ENCODE results near the gene AIMP1. TPM values are rescaled to one million over a fixed set of nuclear protein-coding genes. Genes with fewer than 3 reads are reported as not detected.
"Not testable (repeated sequence)": the region's sequence is repeated elsewhere in the genome, so short reads cannot be mapped to it uniquely, and the experiment has no call there.

The AIMP1 gene
- total RNA-seq, 1 donor from 2014 or later = 22.4 TPM

DNA sequence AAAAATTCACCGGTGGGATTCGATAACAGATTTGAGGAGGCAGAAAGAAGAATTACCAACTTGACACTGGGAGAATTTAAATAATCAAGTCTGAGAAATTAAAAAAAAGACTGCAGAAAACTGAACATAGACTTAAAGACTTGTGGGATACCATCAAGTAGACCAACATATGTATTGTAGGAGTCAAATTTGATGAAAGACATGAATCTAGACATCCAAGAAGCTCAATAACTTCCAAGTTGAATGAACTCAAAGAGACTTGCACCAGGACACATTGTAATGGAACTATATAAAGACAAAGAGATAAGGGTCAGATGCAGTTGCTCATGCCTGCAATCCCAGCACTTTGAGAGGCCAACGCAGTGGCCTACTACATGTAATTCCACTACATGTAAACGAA, 82.5 kb downstream of the AIMP1 start:
- not testable (repeated sequence) for FAIRE-seq; DNase-seq (ENCODE audit: low spot score in 2 of 2)

Other genes starting within 250 kb of the AIMP1 start
- 116 TPM for gene TBCK, start 341 bp upstream of the AIMP1 start, total RNA-seq
- gene GIMD1, start 52.2 kb downstream of the AIMP1 start, total RNA-seq = not detected